Hepatocyte (in vitro differentiated cells): Measurements from ENCODE around the gene EPHA1.

ENCODE experiments used
- EZH2phosphoT487 ChIP-seq: fragments of 200-600 bp; sonication (generic); IDR thresholded peaks from one replicate; pipeline ENCODE4 v1.6.1; 2018; ENCODE audit warnings: antibody characterized with exemption, mild to moderate bottlenecking, low read depth, moderate library complexity; ENCODE audit not compliant: unreplicated experiment, severe bottlenecking
- TF ChIP-seq, protein P1 (sequence below): fragments of 200-600 bp; sonication (generic); IDR thresholded peaks from 2 replicates; pipeline ENCODE4 v1.5.1; 2016; ENCODE audit warnings: antibody characterized with exemption, mild to moderate bottlenecking; ENCODE audit not compliant: poor library complexity

GRCh38 chr7:143367972-143368371, 40.7 kb downstream of the EPHA1 start:
- TF ChIP-seq, protein P1, sequence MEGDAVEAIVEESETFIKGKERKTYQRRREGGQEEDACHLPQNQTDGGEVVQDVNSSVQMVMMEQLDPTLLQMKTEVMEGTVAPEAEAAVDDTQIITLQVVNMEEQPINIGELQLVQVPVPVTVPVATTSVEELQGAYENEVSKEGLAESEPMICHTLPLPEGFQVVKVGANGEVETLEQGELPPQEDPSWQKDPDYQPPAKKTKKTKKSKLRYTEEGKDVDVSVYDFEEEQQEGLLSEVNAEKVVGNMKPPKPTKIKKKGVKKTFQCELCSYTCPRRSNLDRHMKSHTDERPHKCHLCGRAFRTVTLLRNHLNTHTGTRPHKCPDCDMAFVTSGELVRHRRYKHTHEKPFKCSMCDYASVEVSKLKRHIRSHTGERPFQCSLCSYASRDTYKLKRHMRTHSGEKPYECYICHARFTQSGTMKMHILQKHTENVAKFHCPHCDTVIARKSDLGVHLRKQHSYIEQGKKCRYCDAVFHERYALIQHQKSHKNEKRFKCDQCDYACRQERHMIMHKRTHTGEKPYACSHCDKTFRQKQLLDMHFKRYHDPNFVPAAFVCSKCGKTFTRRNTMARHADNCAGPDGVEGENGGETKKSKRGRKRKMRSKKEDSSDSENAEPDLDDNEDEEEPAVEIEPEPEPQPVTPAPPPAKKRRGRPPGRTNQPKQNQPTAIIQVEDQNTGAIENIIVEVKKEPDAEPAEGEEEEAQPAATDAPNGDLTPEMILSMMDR = no peak
- no peak for TF ChIP-seq EZH2phosphoT487
